Raji (cell line): Measurements from ENCODE around the gene PPP1R18.

ENCODE experiments used
- POLR2A ChIP-seq: IDR thresholded peaks from 2 replicates; pipeline ENCODE4 v1.6.1; 2011; ENCODE audit warnings: low read depth, low read length, control low read depth; ENCODE audit not compliant: insufficient read depth

Gene PPP1R18

GRCh38 chr6:30683183-30683979 is 3.1 kb downstream of the PPP1R18 start:
- no peak for TF ChIP-seq POLR2A

GRCh38 chr6:30682143-30683117 is 4.0 kb downstream of the PPP1R18 start:
- peak; percentile 85 for TF ChIP-seq POLR2A

- no peak for TF ChIP-seq POLR2A
Observed at GRCh38 chr6:30681766-30682142, 4.7 kb downstream of the PPP1R18 start.

GRCh38 chr6:30679765-30680535 is 6.5 kb downstream of the PPP1R18 start:
- no peak for TF ChIP-seq POLR2A

GRCh38 chr6:30678964-30679726 is 7.3 kb downstream of the PPP1R18 start:
- TF ChIP-seq POLR2A, result peak; percentile 33; the same call in 1 of the 2 replicates

GRCh38 chr6:30676660-30677285 is 9.7 kb downstream of the PPP1R18 start:
- TF ChIP-seq POLR2A, result no peak

- TF ChIP-seq POLR2A, result peak; percentile 84
Observed at GRCh38 chr6:30672445-30673253, 13.8 kb downstream of the PPP1R18 start, which contains the start of gene DHX16. Gene DHX16 (minus strand): TSS chr6:30673006. CDS start chr6:30672841, 165 bp downstream.

GRCh38 chr6:30670760-30671527 is 15.5 kb downstream of the PPP1R18 start:
- TF ChIP-seq POLR2A, result no peak

GRCh38 chr6:30664994-30665767 is 21.3 kb downstream of the PPP1R18 start:
- TF ChIP-seq POLR2A, result no peak

- no peak for TF ChIP-seq POLR2A
Observed at GRCh38 chr6:30657454-30657853, 29.0 kb downstream of the PPP1R18 start.

- no peak for TF ChIP-seq POLR2A
Observed at GRCh38 chr6:30656513-30656912, 29.9 kb downstream of the PPP1R18 start.

GRCh38 chr6:30655743-30656094 is 30.7 kb downstream of the PPP1R18 start:
- TF ChIP-seq POLR2A, result no peak
